ENCODE measurements around the gene CNTLN.

DNA sequence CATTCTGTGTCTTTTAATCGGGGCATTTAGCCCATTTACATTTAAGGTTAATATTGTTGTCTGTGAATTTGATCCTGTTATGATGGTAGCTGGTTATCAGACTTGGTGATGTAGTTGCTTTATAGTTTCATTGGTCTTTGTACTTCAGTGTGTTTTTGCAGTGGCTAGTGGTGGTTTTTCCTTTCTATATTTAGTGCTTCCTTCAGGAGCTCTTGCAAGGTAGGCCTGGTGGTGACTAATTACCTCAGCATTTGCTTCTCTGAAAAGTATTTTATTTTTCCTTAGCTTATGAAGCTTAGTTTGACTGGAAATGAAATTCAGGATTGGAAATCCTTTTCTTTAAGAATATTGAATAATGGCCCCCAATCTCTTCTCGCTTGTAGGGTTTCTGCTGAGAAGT is 156.9 kb downstream of the CNTLN start:
- TF ChIP-seq POLR2A (IDR thresholded peaks at IDR 0.05; ENCODE audit: low read length) (no peak), GATA1 (IDR thresholded peaks at IDR 0.05; ENCODE audit: low read depth, low read length) (no peak)
